PFSK-1 (cell line): ENCODE data around the gene SLC37A3.

Experiments
- POLR2AphosphoS5 ChIP-seq: IDR thresholded peaks from 2 replicates; pipeline ENCODE4 v1.6.1; 2012; ENCODE audit warnings: low read depth, mild to moderate bottlenecking, control low read depth, low read length, moderate library complexity
- TAF1 ChIP-seq: IDR thresholded peaks from 2 replicates; pipeline ENCODE4 v1.6.1; 2012; ENCODE audit warnings: low read length, control low read depth, borderline replicate concordance; ENCODE audit not compliant: insufficient read depth
- TF ChIP-seq, protein P1 (sequence below), 2 experiments: IDR thresholded peaks; 2 replicates each; pipeline versions ENCODE4 v1.6.1 to v1.8.0; 2011 to 2012; ENCODE audit warnings: low read depth in 2 of 2, low read length in 2 of 2, control low read depth in 1 of 2, inconsistent platforms in 1 of 2, mild to moderate bottlenecking in 1 of 2, moderate library complexity in 1 of 2; ENCODE audit not compliant: insufficient read depth in 1 of 2

DNA sequence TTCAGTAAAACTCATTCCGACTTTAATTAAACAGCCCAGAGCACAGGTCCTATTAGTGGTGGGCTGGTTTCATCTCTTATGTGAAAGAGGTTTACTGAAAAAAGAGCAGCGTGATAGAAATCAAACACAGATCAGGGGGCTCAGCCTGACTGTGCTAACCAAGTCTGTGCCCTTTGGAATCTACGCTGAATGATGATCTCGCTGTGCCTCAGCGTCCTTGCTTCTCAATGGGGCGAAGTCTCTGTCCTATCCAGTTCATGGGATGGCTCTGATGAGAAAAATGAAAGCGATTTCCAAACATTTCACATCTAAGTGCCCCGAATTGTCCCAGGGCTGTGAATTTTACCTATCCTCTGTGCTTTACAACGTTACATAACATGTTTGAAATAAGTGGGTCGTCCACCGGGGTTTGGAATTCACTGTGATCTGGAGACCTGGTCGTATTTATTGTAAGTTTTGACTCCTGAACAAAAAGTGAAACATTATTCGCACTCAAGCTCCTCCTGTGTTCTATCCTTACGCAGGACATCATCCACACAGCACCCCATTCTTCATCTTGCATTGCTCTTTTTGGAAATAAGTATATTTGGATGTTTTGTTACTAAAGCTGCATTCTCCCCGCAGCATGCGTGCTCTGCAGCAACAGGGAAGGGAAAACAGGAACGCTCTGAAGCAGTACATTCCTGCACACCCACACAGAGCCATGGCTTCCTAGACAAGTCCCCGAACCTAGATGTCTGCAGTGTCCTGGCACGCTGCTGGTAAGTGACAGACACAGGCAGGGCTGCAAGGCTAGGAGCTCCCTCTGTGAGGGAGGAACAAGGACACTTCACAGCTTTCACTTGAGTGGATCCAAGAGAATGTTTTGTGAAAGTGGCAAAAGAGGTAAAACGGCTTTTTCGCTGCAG lies 83.5 kb downstream of the SLC37A3 start:
- TF ChIP-seq, protein P1, sequence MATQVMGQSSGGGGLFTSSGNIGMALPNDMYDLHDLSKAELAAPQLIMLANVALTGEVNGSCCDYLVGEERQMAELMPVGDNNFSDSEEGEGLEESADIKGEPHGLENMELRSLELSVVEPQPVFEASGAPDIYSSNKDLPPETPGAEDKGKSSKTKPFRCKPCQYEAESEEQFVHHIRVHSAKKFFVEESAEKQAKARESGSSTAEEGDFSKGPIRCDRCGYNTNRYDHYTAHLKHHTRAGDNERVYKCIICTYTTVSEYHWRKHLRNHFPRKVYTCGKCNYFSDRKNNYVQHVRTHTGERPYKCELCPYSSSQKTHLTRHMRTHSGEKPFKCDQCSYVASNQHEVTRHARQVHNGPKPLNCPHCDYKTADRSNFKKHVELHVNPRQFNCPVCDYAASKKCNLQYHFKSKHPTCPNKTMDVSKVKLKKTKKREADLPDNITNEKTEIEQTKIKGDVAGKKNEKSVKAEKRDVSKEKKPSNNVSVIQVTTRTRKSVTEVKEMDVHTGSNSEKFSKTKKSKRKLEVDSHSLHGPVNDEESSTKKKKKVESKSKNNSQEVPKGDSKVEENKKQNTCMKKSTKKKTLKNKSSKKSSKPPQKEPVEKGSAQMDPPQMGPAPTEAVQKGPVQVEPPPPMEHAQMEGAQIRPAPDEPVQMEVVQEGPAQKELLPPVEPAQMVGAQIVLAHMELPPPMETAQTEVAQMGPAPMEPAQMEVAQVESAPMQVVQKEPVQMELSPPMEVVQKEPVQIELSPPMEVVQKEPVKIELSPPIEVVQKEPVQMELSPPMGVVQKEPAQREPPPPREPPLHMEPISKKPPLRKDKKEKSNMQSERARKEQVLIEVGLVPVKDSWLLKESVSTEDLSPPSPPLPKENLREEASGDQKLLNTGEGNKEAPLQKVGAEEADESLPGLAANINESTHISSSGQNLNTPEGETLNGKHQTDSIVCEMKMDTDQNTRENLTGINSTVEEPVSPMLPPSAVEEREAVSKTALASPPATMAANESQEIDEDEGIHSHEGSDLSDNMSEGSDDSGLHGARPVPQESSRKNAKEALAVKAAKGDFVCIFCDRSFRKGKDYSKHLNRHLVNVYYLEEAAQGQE (IDR thresholded peaks at IDR 0.05; ENCODE audit: insufficient read depth in 1 of 2, low read depth in 2 of 2, low read length in 2 of 2): no peak
- TF ChIP-seq TAF1 (no peak), POLR2AphosphoS5 (no peak)
